T-helper 1 cell treated with Interleukin-12 subunit alpha and Interleukin-12 subunit beta and Interleukin-4 antibody, amounts not matched to agents 30 ng/mL and 1 ng/mL, for 36 hours (primary cell): ENCODE results near the gene CXorf51B. TPM values are rescaled to one million over a fixed set of nuclear protein-coding genes. Genes with fewer than 3 reads are reported as not detected.
"Not testable (repeated sequence)": the region's sequence is repeated elsewhere in the genome, so short reads cannot be mapped to it uniquely, and the experiment has no call there.

Experiments used
- intact Hi-C: fragments of 100-400 bp; cut with micrococcal nuclease; formaldehyde crosslinking; loops from one replicate; pipeline ENCODE4 v1.15.1; 2024
- total RNA-seq: library from RNA; stranded (reverse); gene quantifications from 2 replicates; pipeline ENCODE4 v1.2.3, GENCODE V29; 2022

Gene CXorf51B
- total RNA-seq, result not detected in 2 replicates

GRCh38 chrX:146809471-146809870, at the start of gene CXorf51B:
Gene CXorf51B (plus strand): TSS chrX:146809771. CDS start chrX:146809792, 21 bp downstream.
- intact Hi-C loops, result not testable (repeated sequence)

- intact Hi-C loops, result not testable (repeated sequence)
Observed at GRCh38 chrX:146814644-146815043, 5.1 kb downstream of the CXorf51B start, which contains the start of gene CXorf51A. Gene CXorf51A (minus strand): TSS chrX:146814744. CDS start chrX:146814723, 21 bp downstream.

DNA sequence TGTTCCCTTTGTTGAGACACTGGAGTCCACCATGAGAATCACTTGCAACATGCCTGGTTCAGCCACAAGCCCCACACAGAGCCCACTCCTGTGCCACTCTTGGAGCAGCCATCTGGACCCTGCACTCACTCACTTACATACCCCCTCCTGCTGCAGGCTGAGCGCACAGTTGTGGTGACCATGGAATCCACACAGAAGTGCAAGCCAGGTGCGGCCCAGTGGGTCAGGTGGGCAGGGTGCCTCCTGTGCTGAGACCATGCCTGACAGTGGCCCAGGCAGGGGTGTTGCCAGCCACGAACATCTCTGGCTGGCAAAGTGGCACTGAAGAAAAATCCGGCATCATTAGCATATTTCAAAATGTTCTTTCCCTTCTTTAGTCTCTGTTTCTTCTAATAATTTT, 22.4 kb downstream of the CXorf51B start:
- intact Hi-C loops, result no loop called here

DNA sequence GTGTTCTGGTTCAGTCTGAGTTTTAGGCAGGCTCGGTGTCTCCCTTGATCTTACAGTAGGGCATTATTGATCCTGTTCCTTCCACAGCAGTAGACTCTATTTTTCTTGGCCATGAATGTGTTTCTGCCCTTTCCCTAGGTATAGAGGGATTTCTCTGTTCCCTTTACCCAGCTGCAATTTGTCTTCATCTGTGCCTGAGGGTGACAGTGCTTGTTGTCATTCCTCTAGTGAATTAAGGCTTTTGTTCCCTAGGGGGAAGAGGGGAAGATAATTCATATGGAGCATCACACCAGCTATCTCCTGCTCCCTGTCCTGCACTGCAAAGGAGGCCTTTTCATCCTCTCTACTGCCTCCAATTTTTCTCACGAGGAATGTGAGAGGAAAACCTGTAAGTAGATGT, 44.7 kb downstream of the CXorf51B start:
- intact Hi-C loops, result no loop called here

Other genes starting within 250 kb of the CXorf51B start
- not detected in 2 replicates for gene CXorf51A, start 5.0 kb downstream of the CXorf51B start, total RNA-seq